GM10266 (cell line): ENCODE results near the gene FSTL4.

Source experiments
- DNase-seq: peaks from one replicate; pipeline ENCODE4 v3.0.0; 2012; ENCODE audit errors: extremely low spot score
- CTCF ChIP-seq: IDR thresholded peaks from 2 replicates; pipeline ENCODE4 v1.5.1; 2012; ENCODE audit warnings: mild to moderate bottlenecking, low read depth; ENCODE audit not compliant: control insufficient read depth, insufficient read depth; ENCODE audit errors: missing control alignments

The FSTL4 gene

GRCh38 chr5:133467826-133468463 lies 144.4 kb downstream of the FSTL4 start:
- no peak for TF ChIP-seq CTCF
- DNase-seq: no peak

DNA sequence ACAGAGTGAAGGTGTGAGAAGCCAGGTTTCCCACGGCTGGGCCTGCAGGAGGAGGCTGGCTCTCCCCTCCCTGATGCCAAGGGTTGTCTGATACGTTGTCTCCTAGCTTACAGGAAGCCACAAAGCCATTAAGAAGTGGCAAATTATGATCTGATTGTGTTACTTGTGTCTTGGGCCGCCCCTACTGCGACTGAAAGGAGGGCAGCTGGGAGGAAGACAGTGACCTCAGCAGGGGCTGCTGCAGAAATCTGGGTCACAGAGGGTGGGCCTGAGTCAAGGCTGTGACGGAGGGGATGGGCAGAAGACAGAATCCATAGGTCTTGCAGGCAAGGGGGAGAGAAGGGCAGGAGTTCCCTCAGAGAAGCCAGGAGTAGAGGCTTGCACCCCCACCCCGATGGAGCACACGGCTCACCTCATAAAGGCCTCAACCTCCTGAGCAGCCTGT lies 145.0 kb downstream of the FSTL4 start:
- TF ChIP-seq CTCF: no peak
- no peak for DNase-seq

DNA sequence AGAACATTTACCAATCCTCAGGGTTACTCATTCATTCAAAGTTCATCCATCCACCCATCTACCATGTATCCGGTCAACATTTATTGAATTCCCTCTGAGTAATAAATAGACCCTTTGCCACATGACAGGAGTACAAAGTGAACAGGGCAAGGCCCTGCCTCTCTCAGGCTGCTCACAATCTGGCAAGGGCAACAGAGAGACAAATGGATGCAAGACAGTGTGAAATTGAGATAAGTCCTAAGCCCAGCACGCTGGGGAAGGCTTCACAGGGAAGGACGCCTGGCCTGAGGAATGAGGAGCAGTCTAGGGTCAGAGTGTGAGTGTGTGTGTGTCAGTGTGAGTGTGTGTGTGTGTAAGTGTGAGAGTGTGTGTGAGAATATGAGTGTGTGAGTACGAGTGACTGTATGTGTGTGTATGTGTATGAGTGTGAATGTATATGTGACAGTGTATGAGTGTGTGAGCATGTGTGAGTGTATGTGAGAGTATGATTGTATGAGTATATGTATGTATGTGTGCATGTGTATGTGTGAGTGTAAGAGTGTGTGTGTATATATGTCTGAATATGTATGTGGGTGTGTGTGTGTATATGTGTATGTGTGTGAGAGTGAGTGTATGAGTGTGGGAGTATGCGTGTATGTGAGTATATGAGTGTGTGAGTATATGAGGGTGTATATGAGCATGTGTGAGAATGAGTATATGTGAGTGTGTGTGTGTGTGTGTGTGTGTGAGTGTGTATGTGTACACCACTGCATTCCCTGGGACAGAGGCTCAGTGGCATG lies 145.6 kb downstream of the FSTL4 start:
- no peak for TF ChIP-seq CTCF
- no peak for DNase-seq

DNA sequence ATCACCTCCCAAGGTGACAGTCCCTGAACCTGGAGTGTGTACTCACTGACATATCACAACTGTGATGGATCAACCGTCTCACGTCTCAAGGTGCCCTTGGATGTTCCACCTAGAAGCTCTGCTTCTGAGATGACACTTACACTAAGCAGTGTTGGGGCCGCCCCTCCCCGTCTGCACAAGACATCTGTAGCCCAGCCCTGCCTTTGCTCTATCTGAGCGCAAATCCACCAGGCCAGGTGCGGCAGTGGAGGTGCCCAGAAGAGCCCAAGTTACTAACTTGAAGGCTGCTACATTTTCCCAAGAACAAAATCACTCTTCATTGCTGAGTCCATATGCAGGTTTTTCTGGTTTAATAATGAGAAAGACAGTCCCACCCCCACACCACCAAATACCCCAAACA lies 148.3 kb downstream of the FSTL4 start:
- no peak for DNase-seq
- no peak for TF ChIP-seq CTCF

GRCh38 chr5:133461796-133462516 lies 150.4 kb downstream of the FSTL4 start:
- no peak for DNase-seq
- TF ChIP-seq CTCF: no peak

DNA sequence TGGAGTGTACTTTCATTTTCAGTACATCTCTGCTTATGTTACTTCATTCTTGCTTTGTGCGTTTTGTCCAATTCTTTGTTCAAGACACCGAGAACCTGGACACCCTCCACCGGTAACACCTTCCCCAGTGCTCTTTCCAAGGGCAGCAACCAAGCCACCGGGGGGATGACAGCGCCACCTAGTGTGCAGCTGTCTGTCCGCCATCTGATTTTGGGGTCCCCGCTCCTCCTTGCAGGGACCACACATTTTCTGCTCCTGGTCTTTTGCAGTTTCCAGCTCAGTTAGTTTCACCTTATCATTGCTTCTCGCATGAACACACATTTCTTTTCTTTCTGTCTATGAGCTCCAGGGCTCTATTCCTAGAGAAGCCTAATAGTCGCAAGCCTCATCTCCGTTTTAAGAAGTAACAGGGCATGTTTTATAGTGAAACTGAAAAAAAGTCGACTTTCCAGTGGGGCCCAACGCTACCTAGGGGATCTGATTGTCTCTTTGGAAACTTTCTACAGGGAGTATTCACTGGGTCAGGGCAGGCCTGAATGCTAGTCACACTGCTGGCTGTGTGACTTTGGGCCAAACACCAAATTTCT lies 152.1 kb downstream of the FSTL4 start:
- TF ChIP-seq CTCF: peak; percentile 76
- DNase-seq: peak; percentile 67
